Activated CD4-positive, alpha-beta T cell treated with anti-CD3 and anti-CD28 coated beads, Interleukin-2, Interleukin-4, amounts not matched to agents 100 ng/mL and 50 ng/mL, durations not matched to agents 16 hours and 8 hours (primary cell): Measurements from ENCODE around the gene MYMK.
"Not testable (repeated sequence)": the region's sequence is repeated elsewhere in the genome, so short reads cannot be mapped to it uniquely, and the experiment has no call there.

Experiments
- DNase-seq: peaks from one replicate; pipeline ENCODE4 v3.0.0-alpha.2; 2020; ENCODE audit warnings: low spot score

Gene MYMK, protein sequence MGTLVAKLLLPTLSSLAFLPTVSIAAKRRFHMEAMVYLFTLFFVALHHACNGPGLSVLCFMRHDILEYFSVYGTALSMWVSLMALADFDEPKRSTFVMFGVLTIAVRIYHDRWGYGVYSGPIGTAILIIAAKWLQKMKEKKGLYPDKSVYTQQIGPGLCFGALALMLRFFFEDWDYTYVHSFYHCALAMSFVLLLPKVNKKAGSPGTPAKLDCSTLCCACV

DNA sequence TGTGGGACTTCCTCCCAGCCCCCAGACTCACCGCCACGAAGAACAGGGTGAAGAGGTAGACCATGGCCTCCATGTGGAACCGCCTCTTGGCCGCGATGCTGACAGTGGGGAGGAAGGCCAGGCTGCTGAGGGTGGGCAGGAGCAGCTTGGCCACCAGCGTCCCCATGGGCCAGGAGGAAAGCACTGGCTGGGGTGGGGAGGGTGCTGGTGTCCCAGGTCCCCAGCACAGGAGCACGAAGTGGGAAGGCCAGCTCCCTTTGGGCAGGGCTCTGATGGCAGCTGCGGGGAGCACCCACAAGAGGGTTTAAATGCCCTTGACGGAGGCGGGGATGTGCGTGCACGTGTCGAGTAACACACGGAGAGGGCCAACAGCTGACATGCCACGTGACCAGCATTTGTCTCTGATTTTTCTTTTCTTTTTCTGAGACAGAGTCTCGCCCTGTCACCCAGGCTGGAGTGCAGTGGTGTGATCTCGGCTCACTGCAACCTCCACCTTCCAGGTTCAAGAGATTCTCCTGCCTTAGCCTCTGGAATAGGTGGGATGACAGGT, at the start of gene MYMK:
Gene MYMK (minus strand): TSS at position 281 of the 550 bp plus-strand sequence. CDS start 115 bp downstream, at position 166.
- DNase-seq = no peak

DNA sequence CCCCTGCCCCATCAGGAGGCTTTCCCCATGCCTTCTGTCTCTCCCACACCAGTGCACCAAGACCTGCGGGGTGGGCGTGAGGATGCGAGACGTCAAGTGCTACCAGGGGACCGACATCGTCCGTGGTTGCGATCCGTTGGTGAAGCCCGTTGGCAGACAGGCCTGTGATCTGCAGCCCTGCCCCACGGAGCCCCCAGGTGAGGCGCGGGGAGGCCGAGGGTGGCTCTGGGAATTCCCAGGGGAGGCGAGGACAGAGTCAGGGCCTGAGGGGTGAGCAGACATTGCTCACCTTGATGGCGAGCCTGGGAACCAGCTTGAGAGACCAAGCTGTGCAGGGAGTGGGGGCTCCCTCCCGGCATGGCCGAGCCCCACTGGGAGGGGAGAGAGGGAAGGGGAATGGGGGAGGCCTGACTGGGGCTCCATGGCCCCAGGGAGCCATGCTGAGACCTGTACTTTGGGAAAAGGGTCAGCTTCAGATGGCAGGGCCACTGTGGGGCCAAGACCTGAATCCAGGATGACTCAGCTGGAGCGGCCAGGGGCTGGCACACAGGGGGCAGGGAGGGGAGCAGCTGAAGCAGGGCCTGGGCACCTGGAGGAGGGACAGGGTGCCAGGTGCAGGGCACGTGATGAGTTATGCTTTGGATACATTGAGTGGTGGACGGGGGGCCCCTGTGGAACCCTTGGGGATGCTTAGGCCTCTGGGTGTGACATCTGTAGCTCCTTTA, 49.2 kb upstream of the MYMK start:
- no peak for DNase-seq

DNA sequence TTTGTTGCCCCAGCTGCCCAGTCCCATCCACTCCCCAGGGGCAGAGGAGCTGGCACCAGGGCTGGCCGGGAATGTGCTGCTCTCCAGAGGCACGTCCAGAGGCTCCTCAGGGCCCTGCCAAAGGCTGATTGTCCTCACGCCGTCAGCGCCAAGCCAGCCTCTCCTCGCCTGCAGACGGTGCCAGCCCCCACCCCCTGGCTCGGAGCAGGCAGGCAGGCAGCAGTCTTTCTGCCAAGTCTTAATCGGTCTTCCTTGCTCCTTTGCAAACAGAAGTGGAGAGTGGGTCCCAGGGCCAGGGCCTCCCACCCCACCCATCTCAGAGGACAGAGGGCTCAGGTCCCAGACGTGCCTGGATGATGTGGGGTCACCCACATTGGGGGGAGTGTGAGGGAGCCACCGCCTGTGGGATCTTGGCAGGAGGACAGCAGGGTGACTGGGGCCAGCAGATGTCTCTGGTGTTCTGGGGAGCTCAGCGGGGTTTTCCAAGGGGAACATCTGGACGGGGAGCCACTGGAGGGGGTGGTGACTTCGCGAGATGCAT, 48.1 kb upstream of the MYMK start:
- DNase-seq = no peak

DNA sequence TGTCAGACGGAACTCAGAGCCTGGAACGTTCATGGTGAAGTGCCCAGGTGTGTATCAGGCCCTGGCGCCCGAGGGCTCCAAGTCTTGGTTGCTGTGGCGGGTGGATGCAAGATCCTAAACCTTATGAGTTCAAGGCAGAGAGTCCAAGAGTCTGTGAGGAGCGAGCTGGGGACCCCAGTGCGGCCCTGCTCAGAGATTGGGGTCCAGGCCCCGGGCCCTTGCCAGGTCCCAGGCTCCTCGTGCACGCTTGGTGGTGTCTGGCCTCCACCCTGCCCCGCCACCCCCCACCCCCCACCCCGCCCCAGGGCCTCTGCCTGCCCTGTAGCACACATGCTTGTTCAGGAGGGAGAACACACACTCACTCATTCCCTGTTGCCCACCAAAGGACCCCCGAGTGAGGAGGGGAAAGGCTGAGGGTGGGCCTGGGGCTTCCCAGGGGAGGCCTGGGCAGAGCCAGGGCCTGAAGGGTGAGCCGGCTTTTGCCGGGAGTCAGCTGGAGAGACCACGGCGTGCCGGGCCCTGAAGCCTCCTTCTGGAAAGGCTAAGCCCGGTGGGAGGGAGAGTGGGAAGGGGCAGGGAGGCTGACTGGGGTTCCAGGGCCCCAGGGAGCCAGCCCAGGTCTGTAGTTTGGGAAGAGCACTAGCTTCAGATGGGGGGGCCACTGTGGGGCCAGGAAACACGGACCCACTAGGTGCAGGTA, 47.3 kb upstream of the MYMK start:
- DNase-seq = no peak

DNA sequence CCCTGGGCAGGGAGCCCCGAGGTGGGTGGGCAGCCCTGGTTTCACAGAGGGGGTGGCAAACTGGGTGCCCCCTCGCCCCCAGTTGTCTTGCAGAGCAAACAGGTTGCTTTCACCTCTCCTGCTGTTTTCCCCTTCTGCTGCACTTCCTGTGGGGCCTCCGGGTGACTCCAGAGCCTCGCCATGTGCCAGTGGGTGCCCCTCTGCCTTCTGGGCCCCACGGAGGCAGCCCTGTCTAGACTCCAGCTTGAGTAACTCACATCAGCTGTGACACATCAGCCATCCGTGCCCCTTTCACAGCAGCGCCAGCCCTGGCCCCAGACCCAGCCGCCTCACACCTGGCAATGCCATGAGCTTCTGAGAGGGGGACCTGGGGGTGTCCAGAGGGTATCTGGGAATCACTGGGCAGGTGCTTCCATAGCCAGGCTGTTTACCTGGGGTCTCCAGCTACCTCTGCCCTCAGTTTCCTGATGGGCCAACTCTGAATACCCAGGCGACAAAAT, 46.7 kb upstream of the MYMK start:
- no peak for DNase-seq

DNA sequence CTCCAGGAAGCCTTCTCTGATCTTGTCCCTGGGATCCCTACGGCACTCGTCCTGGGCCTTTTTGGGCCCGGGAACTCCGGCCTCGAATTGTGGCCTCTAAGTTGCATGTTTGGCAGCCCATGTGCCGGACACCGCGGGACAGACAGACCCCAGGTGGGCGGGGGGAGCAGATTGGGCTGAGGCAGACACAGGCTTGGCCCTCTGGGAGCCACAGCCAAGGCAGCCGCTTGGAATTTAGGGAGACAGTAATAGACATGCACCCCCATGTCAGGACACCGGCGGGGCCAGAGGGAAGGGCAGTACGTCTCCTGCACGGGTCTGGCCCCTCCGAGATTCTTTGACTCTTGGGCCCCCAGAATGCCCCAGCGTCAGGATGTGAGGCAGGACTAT, 45.9 kb upstream of the MYMK start:
- no peak for DNase-seq

DNA sequence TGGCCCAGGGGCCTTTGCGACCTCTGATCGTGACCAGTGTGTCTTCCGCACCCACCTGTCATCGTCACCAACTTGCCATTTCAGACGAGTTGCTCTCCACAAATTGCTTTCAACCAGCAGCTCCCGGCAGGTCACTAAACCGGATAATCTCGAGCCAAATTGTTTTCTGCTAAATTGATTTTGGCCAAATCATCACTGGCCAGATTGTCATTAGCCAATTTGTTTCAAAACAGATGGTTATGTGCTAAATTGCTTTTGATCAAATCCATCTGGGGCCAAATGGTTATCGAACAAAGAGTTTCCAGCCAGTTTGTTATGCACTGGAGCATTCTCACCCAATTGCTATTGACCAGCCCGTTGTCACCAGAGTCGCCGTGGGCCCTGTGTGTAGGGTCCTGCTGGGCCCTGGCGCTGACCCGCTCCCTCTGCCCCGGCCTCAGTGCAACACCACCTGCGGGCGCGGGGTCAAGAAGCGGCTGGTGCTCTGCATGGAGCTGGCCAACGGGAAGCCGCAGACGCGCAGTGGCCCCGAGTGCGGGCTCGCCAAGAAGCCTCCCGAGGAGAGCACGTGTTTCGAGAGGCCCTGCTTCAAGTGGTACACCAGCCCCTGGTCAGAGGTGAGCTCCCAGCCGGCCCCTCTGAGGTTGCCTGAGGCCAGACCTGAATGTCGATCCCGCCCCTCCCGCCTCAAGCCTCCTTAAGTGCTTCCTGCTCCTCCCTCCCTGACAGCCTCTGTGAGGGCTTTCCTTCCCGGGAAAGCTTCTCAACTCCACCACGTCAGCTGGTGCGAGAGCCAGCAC, 45.3 kb upstream of the MYMK start:
- no peak for DNase-seq

DNA sequence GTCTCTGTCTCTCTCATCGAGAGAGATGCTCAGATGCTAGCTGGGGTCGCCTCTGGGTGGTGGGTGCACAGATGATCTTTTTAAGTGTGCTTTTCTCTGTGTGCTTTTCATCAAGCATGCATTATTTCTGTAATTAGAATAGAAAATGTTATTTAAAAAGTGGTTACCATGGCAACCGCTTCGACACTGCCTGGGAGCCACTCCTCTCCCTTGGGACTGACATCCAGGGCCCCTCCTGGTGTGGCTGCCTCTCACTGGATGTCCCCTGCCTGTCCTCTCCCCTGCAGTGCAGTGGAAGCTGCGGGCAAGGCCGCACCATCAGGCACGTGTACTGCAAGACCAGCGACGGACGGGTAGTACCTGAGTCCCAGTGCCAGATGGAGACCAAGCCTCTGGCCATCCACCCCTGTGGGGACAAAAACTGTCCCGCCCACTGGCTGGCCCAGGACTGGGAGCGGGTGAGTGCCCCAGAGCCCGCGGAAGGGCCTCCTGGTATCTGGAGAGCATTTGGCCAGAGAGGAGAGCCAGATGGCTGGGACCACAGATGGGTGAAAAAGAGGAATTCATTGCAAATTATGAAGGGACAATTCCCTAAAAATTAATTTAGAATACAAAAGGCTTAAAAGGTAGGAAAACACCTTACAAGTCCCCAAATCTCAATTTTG, 44.5 kb upstream of the MYMK start:
- no peak for DNase-seq

DNA sequence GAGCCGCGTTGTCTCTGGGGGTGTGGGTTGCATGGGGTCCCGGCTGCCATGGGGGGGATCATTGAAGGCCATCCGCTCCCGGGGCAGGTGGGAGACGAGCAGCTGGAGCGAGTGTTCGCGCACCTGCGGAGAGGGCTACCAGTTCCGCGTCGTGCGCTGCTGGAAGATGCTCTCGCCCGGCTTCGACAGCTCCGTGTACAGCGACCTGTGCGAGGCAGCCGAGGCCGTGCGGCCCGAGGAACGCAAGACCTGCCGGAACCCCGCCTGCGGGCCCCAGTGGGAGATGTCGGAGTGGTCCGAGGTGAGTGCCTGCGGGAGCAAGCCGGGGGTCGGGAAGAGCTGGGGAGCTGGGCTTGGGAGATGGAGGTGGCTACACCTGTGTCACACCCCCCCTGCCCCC, 43.4 kb upstream of the MYMK start:
- DNase-seq = no peak

DNA sequence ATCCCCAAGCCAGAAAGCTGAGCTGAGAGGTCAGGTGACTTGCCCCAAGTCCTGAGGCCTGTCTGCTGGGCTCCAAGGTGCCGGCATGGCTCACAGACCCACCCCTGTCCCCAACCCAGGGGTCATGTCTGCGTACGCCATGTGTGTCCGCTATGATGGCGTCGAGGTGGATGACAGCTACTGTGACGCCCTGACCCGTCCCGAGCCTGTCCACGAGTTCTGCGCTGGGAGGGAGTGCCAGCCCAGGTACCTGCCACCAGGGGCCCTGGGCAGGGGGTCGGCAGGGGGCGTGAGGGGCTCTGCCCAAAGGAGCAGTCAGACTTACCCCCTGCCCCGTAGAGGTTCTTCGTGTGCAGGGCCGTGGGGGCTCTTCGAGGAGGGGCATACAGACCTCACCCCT, 42.1 kb upstream of the MYMK start:
- DNase-seq = no peak

DNA sequence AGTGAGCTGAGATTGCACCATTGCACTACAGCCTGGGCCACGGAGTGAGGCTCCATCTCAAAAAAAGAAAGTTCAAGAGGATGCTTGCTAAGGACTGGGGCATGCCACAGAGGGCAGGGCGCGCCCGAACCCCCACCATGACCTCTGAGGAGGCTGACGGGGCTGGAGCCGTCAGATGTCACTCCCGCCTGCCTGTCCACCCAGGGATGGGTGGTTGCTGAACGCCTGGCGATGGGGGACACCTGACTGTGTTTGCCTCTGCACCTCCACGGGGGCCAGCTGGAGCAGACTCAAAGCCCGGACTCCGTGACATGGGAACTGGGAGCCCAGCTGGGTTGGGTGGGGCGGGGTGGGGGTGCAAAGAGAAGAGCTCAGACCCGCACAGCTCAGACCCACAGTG, 41.6 kb upstream of the MYMK start:
- DNase-seq = no peak

DNA sequence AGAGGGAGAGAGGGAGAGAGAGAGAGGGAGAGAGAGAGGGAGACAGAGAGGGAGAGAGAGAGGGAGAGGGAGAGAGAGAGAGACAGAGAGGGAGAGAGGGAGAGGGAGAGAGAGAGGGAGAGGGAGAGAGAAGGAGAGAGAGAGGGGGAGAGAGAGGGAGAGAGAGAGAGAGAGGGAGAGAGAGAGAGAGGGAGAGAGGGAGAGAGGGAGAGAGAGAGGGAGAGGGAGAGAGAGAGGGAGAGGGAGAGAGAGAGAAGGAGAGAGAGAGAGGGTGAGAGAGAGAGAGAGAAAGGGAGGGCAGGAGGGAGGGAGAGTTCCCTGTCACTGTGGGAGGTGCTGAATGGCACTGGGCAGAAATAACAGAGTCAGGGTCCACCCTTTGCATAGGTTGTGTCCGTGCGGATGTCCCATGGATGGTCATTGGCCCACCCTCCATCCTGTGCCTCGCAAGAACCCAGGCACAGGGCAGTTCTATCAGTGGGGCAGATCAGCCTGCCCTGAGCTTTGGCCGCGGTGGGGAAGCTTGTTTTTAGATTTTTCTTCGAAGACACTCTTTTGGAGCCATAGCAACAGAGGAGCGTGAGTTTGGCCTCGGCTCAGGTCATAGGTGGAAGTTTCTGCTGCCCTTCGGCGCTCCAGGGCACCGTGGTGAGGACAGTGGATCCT, 39.8 kb upstream of the MYMK start:
- DNase-seq = no peak

DNA sequence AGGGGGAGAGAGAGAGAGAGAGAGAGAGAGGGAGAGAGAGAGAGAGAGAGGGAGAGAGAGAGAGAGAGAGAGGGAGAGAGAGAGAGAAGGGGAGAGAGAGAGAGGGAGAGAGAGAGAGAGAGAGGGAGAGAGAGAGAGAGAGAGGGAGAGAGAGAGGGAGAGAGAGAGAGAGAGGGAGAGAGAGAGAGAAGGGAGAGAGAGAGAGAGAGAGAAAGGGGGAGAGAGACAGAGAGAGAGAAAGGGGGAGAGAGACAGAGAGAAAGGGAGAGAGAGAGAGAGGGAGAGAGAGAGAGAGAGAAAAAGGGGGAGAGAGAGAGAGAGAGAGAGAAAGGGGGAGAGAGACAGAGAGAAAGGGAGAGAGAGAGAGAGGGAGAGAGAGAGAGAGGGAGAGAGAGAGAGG, 39.1 kb upstream of the MYMK start:
- not testable (repeated sequence) for DNase-seq

DNA sequence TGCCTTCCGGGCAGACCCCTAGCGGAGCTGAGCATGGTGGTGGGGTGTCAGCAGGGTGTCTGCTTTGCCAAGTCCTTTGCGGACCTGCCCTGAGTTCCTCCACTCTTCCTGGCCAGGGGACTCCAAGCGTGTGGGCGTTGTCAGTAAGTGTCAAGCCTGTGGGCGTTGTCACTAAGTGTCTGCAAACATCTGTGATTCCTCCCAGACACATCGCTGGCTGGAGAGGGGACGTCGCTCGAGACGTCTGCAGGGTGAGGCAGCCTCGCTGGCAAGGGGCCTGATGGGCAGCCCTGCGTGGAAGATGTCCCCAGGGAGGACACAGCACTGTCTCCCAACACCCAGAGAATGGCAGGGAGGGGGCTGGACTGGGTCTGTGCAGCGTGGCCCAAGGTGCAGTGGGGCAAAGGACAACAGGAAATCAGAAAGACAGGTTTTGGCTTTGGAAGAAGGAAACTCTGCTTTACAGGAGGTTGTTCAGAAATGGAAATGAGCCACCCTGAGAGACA, 38.6 kb upstream of the MYMK start:
- DNase-seq = no peak

DNA sequence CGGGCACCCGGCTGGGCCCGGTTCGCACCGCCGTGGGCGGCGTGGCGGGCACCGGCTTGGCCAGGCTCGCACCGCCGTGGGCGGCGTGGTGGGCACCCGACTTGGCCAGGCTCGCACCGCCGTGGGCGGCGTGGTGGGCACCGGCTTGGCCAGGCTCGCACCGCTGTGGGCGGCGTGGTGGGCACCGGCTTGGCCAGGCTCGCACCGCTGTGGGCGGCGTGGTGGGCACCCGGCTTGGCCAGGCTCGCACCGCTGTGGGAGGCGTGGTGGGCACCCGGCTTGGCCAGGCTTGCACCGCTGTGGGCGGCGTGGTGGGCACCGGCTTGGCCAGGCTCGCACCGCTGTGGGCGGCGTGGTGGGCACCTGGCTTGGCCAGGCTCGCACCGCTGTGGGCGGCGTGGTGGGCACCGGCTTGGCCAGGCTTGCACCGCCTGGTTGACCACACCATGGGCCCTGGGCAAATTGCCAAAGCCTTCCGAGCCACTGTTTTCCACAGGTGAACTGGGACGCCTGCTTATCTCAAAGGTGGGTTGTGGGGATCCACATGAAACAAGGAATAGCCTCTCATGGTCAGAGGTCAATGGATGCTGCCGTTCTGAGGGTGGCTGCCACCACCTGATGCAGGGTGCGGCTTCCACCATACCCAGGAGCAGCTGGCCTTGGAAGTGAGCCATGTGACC, 38.0 kb upstream of the MYMK start:
- no peak for DNase-seq

DNA sequence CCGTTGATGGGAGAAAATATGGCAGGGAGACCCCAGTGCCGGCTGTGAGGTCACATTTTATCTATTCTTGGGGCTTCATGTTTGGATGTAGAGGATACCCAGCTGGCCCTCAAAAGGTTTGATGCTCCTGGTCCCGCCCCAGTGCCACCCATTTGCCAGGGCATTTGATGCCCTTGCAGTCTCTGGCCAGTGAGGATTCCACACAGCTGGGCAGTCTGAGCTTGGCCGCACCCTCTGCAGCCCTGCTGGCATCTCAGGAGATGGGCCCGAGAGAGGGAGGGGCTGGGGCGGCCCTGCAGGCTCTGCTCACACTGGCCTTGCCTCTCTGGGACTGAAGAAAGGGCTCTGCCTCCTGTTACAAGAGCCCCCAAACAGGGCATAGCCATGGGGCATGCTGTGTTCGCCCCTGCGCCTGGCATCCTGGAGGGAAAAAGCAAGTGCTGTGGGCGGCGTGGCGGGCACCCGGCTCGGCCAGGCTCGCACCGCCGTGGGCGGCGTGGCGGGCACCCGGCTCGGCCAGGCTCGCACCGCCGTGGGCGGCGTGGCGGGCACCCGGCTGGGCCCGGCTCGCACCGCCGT, 37.3 kb upstream of the MYMK start:
- DNase-seq = no peak

DNA sequence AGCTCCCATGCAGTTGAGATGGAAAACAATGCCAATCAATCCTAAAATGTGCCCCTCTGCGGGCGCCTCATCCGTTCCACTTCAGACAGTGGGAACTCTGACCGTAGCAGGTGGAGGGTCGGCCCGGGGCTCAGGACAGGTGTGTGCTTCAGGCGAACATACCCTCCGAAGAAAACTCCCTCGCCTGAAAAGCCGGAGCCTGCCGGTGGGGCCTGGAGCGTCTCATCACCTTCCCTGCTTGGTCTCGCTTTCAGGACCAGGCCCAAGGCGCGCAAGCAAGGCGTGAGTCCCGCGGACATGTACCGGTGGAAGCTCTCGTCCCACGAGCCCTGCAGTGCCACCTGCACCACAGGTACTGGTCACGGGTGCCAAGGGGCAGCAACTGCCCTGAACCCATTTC, 36.2 kb upstream of the MYMK start:
- no peak for DNase-seq

DNA sequence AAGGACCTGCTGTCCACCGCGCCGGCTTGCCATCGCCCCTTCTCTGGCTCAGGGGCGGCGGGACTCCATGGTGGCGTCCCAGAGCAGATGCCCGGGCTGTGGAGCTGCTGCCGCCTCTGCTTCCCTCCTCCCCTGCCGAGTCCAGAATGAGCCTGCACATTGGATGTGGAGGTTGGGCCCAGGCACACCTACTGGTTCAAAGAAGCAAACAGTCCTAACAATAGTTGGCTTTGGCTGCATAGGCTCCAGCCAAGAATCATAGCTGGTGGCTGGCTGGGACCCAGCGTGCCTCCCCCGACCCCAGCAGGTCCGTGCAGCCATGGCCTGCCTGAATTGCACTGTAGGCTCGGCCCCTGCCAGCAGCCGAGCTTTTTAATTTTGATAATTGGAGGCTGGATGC, 35.6 kb upstream of the MYMK start:
- DNase-seq = no peak
